NCI-H774 (cell line): ENCODE measurements around the gene BICC1.
"Not testable (repeated sequence)": the region's sequence is repeated elsewhere in the genome, so short reads cannot be mapped to it uniquely, and the experiment has no call there.

Experiments
- DNase-seq: peaks from one replicate; lab custom pipeline; 2025; lab: John Stamatoyannopoulos, UW

BICC1 gene

DNA sequence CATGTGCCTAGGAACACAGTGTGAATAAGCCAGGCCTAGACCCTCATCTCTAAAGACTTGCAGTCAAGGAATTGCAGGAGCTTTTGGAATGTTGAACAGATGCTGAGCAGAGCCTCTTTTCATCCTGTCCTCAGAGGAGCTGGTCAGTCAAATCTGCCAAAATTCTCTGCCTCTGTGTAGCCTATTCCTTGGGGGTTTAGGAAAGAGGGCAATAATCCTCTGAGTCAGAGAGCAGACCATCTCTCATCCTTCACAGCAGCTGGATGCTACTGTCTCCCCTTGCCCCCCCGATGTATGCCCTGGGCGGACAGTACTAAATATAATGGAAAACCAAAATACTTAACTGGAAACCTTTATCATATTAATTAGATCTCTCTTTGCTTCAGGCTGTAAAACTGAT is 52.6 kb downstream of the BICC1 start:
- no peak for DNase-seq

DNA sequence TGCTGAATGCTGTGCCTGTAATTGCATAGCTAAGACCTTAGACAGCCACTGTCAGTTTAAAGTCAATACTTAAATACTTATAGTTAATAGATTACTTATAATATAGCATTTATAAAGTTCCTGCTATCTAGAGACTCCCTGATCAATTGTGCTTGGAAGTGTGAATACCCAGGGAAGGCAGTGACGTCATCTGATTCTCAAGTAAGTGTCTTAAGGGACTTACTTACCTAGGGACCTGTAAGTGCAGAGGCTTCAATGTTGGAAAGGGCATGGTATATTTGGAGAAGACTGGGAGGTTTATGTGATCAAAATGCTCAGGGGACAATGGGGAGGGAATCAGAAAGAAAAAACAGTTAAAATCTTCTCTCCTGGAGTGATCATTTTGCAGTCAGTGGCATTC is 55.0 kb downstream of the BICC1 start:
- DNase-seq: no peak

DNA sequence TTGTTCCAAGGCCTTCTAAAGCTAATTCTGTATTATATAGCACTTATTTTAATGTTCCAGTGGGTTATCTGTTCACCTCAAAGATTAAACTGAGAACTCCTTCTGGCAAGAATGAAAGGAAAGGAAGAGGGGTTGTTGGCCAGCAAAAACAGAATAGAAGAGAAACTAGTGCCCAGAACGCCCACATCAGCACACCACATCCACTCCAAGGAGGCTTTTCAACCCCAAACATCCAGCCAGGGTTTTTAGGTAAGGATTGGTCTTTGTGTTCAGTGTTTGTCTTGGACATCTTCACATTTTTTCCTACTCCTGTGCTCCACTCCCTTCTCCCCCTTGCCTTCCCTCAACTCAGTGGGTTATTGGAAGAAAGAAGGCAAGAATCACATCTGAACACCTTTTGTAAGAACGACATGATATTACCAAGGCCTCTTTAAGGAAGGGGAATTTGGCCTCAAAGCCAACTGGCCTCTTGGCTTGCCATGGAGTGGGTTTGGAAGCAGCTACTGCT is 55.8 kb downstream of the BICC1 start:
- no peak for DNase-seq

DNA sequence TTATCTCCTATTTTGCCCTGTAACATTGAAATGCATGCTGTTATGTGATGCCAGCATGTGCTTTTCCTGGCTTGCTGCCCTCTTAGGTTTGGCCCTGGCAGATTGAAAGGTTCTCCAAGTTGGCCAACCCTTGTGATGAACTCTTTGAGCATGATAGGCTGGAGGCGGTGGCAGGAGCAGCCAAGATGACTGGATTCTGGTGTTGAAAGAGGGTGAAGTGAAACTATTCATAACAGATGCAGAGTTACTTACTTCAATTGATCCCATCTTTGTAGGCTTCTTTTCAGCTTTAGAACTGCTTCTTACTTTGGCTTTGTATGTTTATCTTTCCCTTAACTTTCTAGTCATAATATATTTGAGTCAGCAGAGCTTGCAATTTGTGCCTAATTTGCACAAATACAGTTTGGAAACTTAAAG is 57.6 kb downstream of the BICC1 start:
- DNase-seq: no peak

DNA sequence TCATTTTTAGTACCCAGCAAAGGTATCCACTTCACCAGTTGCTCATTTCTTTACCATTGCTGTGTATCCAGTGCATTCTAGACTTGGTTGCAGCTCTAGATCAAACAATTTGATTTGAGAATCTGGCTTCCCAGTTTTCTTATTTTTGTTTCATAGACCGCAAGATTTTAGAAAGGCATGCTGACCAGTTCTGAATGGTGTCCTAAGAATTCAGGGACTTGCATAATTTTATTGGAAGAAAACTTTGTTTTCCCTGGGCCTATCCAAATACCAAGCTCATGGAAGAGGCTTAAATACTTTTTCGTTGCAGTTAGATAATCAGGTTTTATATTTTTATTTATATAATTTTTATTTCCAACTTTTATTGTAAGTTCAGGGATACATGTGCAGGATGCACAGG is 58.3 kb downstream of the BICC1 start:
- no peak for DNase-seq

DNA sequence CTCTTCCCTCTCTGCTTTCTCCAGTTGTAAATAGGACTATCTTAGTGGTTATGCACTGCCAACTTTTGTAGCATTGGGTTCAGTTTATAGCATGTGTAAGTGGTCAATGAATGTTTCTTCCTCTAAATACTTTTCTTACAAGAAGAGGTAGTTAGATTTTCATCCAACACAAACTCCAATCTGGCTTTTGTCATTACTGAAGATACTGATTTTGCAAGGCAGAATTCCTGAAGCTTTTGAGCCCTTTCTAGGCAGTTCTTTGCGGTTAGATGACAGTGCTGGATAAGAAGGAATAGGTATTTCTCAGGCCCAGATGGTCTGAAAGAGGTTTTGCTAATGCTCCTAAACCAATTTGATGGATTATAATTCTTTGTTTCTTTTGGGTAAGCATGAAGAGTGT is 60.5 kb downstream of the BICC1 start:
- DNase-seq: no peak

DNA sequence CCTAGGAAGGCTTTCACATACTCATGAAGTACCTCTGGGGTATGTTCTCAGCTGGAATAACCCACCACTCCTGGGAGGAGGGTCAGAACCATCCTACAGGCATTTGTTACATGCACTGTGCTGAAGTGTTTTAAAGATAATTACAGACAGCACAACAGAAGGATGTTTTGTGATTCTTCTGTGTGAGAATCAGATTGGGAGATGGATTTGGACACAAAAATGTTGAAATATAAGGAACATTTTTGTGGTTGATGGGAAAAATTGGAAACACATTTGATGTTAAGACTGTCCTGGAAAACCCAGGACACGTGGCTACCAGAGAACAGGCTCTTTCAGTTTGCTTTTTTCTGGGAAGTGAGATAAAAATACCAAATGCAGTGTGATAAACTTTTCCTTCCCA is 61.4 kb downstream of the BICC1 start:
- no peak for DNase-seq

DNA sequence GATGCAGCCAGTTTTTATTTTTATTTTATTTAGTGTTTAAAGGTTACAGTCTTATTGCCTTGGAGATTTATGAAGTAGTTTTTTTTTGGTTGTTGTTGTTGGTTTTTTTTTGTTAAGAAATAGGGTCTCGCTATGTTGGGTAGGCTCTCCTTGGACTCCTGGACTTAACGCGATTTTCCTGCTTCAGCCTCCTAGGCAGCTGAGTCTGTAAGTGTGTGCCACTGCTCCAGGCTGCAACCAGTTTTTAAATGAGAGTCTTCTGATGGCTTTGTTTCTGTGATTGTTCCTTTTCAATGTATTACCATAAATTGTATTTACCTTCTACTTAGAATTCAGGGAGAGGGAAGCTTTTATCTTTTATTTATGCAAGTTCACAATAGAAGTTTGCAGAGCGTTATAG is 62.8 kb downstream of the BICC1 start:
- DNase-seq: peak; percentile 61

DNA sequence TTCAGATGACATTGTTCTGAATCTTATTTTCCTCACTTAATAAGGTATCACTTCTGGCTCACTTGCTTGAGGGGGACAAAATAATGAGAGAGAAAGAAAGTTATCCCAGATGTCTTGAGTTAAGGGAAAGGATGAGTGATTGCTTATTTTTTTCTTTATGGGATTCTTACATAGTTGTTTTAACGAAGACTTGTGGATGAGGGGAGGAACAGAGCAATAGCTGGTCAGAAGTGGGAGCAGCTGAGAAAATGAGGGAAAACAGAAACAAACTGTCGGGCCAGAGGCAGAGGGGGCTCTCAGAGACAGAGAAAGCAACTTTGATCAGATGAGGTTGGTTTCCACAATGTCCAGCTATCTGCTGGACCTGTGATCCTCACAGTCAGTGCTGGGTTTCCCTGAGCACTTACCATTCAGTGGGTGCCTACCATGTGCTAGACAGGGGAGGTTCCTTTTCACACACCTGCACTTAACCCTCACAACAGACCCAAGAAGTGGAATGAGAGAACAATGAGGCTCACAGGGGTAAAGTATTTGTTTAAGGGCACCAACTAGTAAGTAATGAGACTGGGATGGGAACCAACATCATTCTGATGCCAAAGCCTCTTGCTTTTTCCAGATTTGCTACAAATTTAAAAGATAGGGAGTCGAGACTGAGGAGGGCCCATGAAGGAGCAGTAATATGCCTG is 64.2 kb downstream of the BICC1 start:
- no peak for DNase-seq

DNA sequence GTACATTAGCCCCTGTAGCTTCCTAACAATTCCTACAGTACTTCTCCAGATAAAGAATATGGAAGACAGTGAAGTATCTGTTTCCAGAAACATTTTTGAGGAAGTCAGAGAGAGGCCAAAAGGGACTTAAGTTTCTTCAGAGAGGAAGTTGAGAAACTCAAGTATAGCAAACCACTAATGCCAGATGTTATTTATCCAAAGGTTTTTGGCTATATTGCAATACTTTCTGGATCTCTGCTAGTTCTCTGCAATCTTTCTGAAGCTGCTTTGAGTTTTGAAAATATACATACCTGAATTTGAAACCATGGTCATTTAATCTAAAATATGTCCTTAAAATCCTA is 64.7 kb downstream of the BICC1 start:
- DNase-seq: no peak

DNA sequence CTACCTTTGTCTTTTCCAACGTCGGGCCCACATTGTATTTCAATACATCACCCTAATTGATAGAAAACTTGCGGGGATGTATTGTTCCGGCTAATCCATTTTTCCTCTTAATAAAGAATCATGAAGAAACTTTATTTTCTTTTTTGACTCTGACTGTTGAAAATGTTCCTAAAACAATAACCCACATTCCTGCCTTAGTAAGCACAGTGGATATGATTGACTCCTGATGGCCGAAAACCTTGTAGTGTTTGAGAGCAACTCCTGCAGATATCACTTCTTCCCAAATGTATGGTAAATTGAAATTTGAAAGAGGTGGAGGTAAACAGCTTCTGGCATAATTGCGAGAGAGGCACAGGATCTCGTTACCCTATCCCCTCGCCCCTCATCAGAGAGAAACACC is 65.7 kb downstream of the BICC1 start:
- no peak for DNase-seq

DNA sequence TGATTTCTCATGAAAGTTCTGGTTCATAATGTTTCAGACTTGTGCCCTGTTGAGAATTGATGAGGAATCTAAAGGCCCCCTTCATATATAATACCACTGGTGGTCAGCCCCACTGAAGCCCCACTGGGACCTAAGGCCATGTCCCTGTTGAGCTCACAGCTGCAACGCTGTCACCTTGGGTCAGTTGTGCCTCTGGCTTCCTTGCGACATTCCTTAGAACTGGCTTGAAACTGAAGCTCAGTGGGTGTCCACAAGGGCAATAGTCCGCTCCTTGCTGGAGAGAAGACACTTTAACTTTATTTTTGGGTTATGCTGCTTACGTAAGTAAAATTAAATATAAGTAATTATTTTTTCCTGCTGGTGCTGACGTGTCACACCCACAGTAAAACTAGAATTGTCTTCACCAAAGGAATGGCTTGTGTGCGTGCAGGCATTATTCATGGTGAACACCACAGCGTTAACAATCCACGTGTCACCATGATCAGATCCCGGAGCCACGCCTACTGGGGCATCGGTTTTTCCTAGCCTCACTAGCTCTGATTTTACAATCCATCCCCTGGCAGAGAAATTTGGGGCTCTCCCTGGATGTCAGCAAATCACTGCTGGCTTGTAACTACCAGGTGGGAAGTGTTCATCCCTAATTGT is 66.5 kb downstream of the BICC1 start:
- DNase-seq: no peak

DNA sequence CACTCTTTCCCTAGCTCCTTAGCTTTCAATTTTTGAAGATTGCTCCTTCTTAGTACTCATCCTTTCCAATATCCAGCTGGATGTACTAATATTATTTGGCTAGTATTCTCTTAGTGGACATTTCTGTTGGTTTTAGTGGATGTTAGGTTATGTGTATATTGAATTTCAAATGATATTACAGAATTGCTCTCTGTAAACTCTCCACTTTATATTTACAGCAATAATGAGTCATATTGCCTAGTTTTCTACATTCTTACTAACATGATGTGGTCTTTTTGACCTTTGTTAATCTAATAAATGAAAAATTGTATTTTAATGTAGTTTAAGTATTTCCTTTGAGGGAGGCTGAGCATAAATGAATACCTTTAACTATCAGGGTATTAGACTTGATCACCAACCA is 69.4 kb downstream of the BICC1 start:
- no peak for DNase-seq

DNA sequence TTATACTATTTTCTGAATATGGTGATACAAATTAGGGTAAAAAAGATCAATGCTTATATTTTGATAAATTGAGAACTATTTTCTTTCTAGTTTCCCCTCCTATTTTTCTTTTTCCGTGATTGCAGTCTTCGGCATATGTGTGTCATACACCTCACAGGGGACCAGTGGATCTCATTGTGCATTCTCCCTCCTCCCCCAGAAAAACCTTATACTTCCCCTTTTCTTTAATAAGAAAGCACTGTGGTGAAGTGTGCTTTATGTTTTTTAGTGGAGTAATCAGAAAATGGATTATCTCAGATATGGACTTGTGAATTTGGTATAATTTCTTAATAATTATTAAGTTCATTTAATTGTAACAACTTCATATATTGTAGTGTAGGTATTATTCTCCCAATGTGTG is 72.8 kb downstream of the BICC1 start:
- DNase-seq: no peak

DNA sequence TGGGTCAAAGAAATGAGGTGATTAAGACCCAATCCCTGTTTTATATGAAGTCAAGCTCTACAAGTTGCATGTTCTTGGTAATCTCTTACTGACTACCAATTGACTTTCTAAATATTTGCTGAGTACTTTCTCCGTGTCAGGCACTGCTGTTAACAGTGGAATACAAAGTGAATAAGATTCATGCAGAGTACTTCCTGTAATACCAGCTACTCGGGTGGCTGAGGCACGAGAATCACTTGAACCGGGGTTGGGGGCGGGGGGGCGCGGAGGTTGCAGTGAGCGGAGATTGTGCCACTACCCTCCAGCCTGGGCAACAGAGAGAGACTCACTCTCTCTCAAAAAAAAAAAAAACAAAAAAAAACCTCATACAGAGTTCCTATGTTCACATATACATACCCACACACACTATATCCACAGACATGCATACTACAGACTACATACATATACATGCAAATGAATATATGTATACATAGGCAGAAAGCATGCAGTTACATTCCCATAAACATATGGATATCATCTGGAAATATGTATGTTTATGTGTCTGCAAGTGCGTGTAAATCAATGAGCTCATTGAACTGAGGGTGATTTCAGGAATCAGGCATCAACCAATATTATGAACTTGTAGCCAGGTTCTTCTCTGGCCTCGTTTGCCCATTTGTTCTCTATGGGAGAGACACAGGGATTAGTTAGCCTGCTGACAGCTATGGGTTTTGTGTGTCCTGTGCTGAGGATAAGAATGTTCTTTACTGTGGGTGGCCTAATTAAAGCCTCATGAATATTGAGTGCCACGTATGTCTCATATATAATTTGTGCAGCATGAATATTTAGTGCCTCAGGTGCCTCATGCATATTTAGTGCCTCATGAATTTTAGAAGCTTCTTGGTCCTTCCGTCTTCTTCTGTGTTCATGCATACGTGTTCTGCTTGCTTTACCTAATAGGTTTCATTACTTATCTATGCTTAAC is 73.9 kb downstream of the BICC1 start:
- DNase-seq: no peak

DNA sequence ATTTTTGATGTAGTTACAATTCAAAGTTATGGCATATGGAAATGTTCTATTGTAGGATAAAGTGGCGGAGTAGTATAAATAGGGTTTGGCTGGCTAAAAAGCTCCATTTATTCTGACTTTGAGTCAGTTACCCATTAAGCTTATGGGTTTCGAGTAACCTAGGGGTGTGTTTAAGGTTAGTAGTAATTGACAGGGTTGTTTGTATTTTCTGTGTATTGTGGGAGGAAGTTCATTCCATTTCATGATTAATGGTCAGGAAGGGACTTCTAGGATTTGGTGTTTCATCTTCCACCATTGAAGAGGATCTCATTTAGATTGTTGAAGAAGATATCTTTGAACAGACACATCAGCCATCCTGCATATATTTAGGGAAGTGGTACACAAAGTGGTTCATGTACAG is 75.0 kb downstream of the BICC1 start:
- no peak for DNase-seq

DNA sequence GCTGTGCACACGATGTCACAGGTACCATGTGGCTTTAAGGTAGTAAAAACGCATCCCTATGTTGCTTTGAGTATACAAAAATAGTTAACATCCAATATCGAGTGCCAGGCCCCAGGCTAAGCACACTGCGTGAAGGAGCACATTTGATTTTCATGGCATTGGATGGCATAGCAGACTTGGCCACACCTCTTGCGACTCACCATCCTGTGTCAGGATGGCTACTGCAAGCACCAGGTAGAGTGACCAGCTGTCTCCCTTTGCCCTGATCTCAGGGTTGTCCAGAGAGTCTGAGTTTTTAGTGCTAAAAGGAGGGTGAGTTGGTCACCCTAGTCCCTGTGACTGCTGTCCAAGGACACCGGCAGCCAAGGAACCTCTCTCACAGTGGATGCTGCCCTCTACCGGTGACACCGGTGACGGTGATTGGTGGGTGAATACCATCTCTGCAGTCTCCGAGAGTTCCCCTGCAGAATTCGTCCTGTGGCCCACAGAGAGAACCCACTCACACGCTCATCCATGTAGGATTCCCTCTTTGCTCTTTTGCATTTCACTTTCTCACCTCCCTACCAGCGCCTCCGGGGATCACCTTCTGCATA is 76.1 kb downstream of the BICC1 start:
- DNase-seq: no peak

DNA sequence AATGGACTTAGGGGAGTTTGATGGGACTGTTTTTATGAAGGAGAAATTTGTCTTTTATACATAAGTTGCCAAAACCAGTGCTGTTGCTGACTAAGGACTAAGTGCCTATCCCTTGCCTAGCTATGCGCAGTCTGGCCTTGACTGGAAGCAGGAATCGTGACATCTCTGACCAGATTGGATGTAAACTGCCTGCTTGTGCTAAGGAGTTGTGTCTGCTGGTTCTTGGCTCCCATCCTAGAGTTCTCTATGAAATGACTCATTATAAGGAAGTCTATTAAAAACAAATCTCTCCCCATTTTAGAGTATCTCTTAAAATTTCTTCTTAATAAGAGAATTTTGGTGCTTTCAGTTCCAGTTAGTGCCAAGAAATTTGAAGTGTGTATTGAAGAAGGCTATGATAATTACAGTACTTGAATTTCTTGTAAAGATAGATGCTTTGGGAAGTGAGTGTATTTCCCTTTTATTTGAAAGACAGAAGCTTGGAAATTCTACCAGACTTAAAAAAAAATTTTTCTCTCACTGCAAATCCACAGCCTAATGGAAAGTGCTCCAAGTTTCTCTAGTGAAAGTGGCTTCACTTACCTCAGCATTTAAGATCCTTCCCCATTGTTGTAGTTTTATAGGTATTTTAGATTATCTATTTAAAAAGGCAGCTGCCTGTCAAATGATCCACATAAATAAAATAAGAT is 77.6 kb downstream of the BICC1 start:
- no peak for DNase-seq

DNA sequence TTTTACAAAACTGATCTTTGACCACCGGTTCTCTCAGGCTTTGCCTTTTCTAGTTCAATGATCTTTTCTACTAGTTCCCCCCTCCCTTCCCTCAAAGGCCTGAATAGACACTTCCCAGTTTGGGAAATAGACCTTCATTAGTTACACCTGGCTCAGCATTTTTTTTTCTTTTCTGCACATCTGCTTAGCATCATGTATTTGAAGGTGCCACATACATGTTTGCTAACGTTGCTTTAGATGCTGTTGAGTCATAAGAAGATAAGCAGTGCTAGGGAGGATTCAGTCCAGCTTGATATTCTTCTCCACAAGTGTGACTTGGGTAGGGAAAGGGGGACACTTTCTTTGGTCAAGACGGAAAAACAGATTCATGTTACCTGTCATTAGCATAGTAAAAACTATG is 78.3 kb downstream of the BICC1 start:
- DNase-seq: no peak

DNA sequence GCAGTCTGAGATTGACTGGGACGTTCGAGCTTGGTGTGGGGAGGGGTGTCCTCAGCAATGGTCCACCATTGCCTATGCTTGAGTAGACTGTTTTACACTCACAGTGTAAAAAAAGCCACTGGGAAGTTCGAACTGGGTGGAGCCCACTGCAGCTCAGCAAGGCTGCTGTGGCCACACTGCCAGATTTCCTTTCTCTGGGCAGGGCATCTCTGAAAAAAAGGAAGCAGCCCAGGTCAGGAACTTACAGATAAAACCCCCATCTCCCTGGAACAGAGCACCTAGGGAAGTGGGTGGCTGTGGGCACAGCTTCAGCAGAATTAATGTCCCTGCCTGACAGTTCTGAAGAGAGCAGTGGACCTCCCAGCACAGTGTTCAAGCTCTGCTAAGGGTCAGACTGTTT is 80.3 kb downstream of the BICC1 start:
- no peak for DNase-seq

DNA sequence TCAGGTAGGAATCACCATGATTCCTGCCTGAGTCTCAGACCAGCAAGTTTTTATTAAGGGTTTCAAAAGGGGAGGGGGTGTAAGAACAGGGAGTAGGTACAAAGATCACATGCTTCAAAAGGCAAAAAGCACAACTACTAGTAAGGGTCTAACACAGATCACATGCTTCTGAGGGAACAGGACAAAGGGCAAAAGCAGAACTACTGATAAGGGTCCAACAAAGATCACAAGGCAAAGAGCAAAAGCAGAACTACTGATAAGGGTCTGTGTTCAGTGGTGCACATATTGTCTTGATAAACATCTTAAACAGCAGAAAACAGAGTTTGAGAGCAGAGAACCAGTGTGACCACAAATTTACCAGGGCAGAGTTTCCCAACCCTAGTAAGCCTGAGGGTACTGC is 84.5 kb downstream of the BICC1 start:
- DNase-seq: not testable (repeated sequence)
